Cardiac septum (tissue), 1 donor: ENCODE data around the gene SLC36A3. TPM values are rescaled to one million over a fixed set of nuclear protein-coding genes. Genes with fewer than 3 reads are reported as not detected.

Experiments
- total RNA-seq: library from RNA; stranded (reverse); fragmentation: NEBNext Ultra II Directional; extraction: Animal tissue kit (Norgen Biotek cat#: 25700); gene quantifications from one replicate; pipeline ENCODE4 v1.2.1, GENCODE V29; 2021
- donor health status: DM: no; HTN: no; CAD: no.

Gene SLC36A3
- total RNA-seq, 1 donor from 2014 or later = not detected

Other genes starting within 250 kb of the SLC36A3 start
- 110 TPM for gene TNIP1, start 222.7 kb downstream of the SLC36A3 start, total RNA-seq
- 257 TPM for gene ANXA6, start 146.0 kb downstream of the SLC36A3 start, total RNA-seq
- 116 TPM for gene CCDC69, start 79.7 kb downstream of the SLC36A3 start, total RNA-seq
- 29.4 TPM for gene GM2A, start 50.6 kb downstream of the SLC36A3 start, total RNA-seq
- gene SLC36A2, start 43.8 kb upstream of the SLC36A3 start, total RNA-seq = not detected
- gene SLC36A1, start 143.8 kb upstream of the SLC36A3 start, total RNA-seq = 3.3 TPM